IPS DF 6.9 (cell line): ENCODE data around the gene GNAZ.

ENCODE experiments used
- DNase-seq: peaks from one replicate; pipeline ENCODE4 v3.0.0-alpha.2; 2013; ENCODE audit warnings: low read depth, low spot score
- H3K27ac ChIP-seq: one replicate; pipeline ENCODE4 v1.5.1; 2013; ENCODE audit warnings: low read length, control low read depth
- H3K27me3 ChIP-seq: 2 replicates; pipeline ENCODE4 v1.6.1; 2013; ENCODE audit warnings: mild to moderate bottlenecking, low read length; ENCODE audit not compliant: control insufficient read depth, insufficient read depth
- H3K36me3 ChIP-seq: 2 replicates; pipeline ENCODE4 v1.6.1; 2013; ENCODE audit warnings: low read length; ENCODE audit not compliant: control insufficient read depth, insufficient read depth
- H3K4me1 ChIP-seq: 2 replicates; pipeline ENCODE4 v1.6.1; 2013; ENCODE audit warnings: low read length; ENCODE audit not compliant: control insufficient read depth, insufficient read depth
- H3K4me3 ChIP-seq: 2 replicates; pipeline ENCODE4 v1.5.1; 2013; ENCODE audit warnings: mild to moderate bottlenecking, low read length
- H3K9me3 ChIP-seq: 2 replicates; pipeline ENCODE4 v1.6.1; 2013; ENCODE audit warnings: low read length, inconsistent platforms; ENCODE audit not compliant: control insufficient read depth, insufficient read depth
- WGBS: extraction: QIAGEN DNeasy Blood & Tissue Kit; methylation state at CpG from one replicate; pipeline ENCODE4 v1.1.7; 2013; ENCODE audit warnings: mixed read lengths, missing lambda C conversion rate; ENCODE audit not compliant: insufficient read length, insufficient coverage; 5-methylcytosine and 5-hydroxymethylcytosine counted together

GNAZ gene

GRCh38 chr22:23079240-23079768, 9.0 kb downstream of the GNAZ start:
- Histone ChIP-seq H3K9me3 (no peaks in the 10 kb centered on the region), H3K27me3 (no peaks in the 10 kb centered on the region), H3K27ac (no peak overlapping the region), H3K4me1 (no peaks in the 10 kb centered on the region; the same call in 1 of the 2 replicates), H3K36me3 (no peaks in the 10 kb centered on the region), H3K4me3 (no peak overlapping the region)
- no peak for DNase-seq
- no CpG with 5 or more reads among the region's 9 CpGs for WGBS

- H3K4me1 ChIP-seq, result no peaks in the 10 kb centered on the region; the same call in 1 of the 2 replicates
- H3K36me3 ChIP-seq, result no peaks in the 10 kb centered on the region
- no peaks in the 10 kb centered on the region for H3K9me3 ChIP-seq
- H3K4me3 ChIP-seq, result no peak overlapping the region
- no peak overlapping the region for H3K27ac ChIP-seq
- no peak for DNase-seq
- H3K27me3 ChIP-seq, result no peaks in the 10 kb centered on the region
- WGBS, result no CpG with 5 or more reads among the region's 9 CpGs
Observed at GRCh38 chr22:23079814-23080521, 9.6 kb downstream of the GNAZ start.

GRCh38 chr22:23080613-23081290, 10.4 kb downstream of the GNAZ start:
- no peaks in the 10 kb centered on the region; the same call in 1 of the 2 replicates for H3K4me1 ChIP-seq
- H3K9me3 ChIP-seq, result no peaks in the 10 kb centered on the region
- no CpG with 5 or more reads among the region's 11 CpGs for WGBS
- H3K27me3 ChIP-seq, result no peaks in the 10 kb centered on the region
- DNase-seq, result no peak
- H3K36me3 ChIP-seq, result no peaks in the 10 kb centered on the region
- H3K27ac ChIP-seq, result no peak overlapping the region
- no peak overlapping the region for H3K4me3 ChIP-seq

GRCh38 chr22:23082534-23083314, 12.4 kb downstream of the GNAZ start:
- Histone ChIP-seq H3K9me3 (no peaks in the 10 kb centered on the region), H3K36me3 (no peaks in the 10 kb centered on the region), H3K4me3 (no peak overlapping the region), H3K27me3 (no peaks in the 10 kb centered on the region), H3K27ac (no peak overlapping the region), H3K4me1 (no peaks in the 10 kb centered on the region; the same call in 1 of the 2 replicates)
- WGBS, result no CpG with 5 or more reads among the region's 5 CpGs
- DNase-seq, result no peak

GRCh38 chr22:23083315-23084021, 13.1 kb downstream of the GNAZ start:
- peaks cover 4% of the 10 kb centered on the region for H3K4me1 ChIP-seq
- no peak overlapping the region for H3K4me3 ChIP-seq
- no peaks in the 10 kb centered on the region for H3K9me3 ChIP-seq
- no peak for DNase-seq
- no CpG with 5 or more reads among the region's 13 CpGs for WGBS
- H3K27me3 ChIP-seq, result no peaks in the 10 kb centered on the region
- no peaks in the 10 kb centered on the region for H3K36me3 ChIP-seq
- H3K27ac ChIP-seq, result no peak overlapping the region

- H3K27me3 ChIP-seq, result no peaks in the 10 kb centered on the region
- H3K27ac ChIP-seq, result no peak overlapping the region
- no peaks in the 10 kb centered on the region for H3K36me3 ChIP-seq
- no peaks in the 10 kb centered on the region for H3K9me3 ChIP-seq
- no CpG with 5 or more reads among the region's 14 CpGs for WGBS
- H3K4me3 ChIP-seq, result no peak overlapping the region
- no peak for DNase-seq
- peaks cover 4% of the 10 kb centered on the region for H3K4me1 ChIP-seq
Observed at GRCh38 chr22:23084453-23085350, 14.4 kb downstream of the GNAZ start.

GRCh38 chr22:23085351-23085671, 15.0 kb downstream of the GNAZ start:
- Histone ChIP-seq H3K4me1 (peaks cover 4% of the 10 kb centered on the region), H3K27ac (no peak overlapping the region), H3K4me3 (no peak overlapping the region), H3K9me3 (no peaks in the 10 kb centered on the region), H3K27me3 (no peaks in the 10 kb centered on the region), H3K36me3 (no peaks in the 10 kb centered on the region)
- DNase-seq, result no peak
- WGBS, result no CpG with 5 or more reads among the region's 3 CpGs

GRCh38 chr22:23085785-23086184, 15.5 kb downstream of the GNAZ start:
- H3K9me3 ChIP-seq, result no peaks in the 10 kb centered on the region
- no peaks in the 10 kb centered on the region for H3K36me3 ChIP-seq
- no peak overlapping the region for H3K4me3 ChIP-seq
- WGBS, result no CpG with 5 or more reads among the region's 9 CpGs
- H3K27ac ChIP-seq, result no peak overlapping the region
- DNase-seq, result no peak
- no peaks in the 10 kb centered on the region for H3K27me3 ChIP-seq
- H3K4me1 ChIP-seq, result peaks cover 4% of the 10 kb centered on the region

GRCh38 chr22:23086263-23086662, 15.9 kb downstream of the GNAZ start:
- Histone ChIP-seq H3K4me3 (no peak overlapping the region), H3K27ac (no peak overlapping the region), H3K36me3 (no peaks in the 10 kb centered on the region), H3K9me3 (no peaks in the 10 kb centered on the region), H3K4me1 (peaks cover 4% of the 10 kb centered on the region), H3K27me3 (no peaks in the 10 kb centered on the region)
- DNase-seq, result no peak
- WGBS, result no CpG with 5 or more reads among the region's 12 CpGs
